ENCODE data around the gene SPARC. TPM values are rescaled to one million over a fixed set of nuclear protein-coding genes. Genes with fewer than 3 reads are reported as not detected.

The SPARC gene
- total RNA-seq, 1 experiment from 2014 or later: not detected

DNA sequence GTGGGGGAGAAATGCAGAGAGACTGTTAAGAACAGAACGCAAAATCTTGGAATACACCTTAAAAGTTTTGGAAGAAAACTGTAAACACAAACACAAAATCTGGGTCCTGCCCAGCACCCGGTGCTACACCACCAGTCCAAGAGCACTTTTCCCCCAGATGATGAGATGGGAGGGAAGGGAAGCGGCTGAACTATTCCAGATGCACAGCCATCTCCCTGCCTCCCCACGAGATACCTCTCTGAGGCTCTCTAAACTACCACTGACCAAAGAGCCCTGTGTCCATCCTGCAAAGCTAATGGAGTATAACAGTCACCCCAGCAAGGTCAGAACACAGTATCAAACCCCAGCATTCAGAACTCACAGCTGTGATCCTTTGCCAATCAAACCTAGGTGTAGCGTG is 8.0 kb downstream of the SPARC start:
- Mint-ChIP-seq H3K36me3 (ENCODE audit: insufficient read depth, unreplicated experiment) (no peaks in the 10 kb centered on the region), H3K4me1 (ENCODE audit: low read depth, unreplicated experiment) (peaks cover 16% of the 10 kb centered on the region), H3K9me3 (ENCODE audit: low read depth, unreplicated experiment) (no peaks in the 10 kb centered on the region), H3K4me3 (ENCODE audit: low read depth, unreplicated experiment) (no peak overlapping the region), H3K27ac (ENCODE audit: unreplicated experiment) (no peak overlapping the region), H3K27me3 (ENCODE audit: unreplicated experiment) (peaks cover 10% of the 10 kb centered on the region)
- no peak for DNase-seq
- BruUV-seq (replicated peaks): no TSS peak
- intact Hi-C loops (cut with micrococcal nuclease; ENCODE audit: unreplicated experiment): no loop called here
- CTCF ChIA-PET: interaction anchor here (1.5 kb wide), 1 partner anchor 20 kb away, joined by 4 read pairs; no protein-coding TSS in a partner anchor
- TF ChIP-seq, protein P1, sequence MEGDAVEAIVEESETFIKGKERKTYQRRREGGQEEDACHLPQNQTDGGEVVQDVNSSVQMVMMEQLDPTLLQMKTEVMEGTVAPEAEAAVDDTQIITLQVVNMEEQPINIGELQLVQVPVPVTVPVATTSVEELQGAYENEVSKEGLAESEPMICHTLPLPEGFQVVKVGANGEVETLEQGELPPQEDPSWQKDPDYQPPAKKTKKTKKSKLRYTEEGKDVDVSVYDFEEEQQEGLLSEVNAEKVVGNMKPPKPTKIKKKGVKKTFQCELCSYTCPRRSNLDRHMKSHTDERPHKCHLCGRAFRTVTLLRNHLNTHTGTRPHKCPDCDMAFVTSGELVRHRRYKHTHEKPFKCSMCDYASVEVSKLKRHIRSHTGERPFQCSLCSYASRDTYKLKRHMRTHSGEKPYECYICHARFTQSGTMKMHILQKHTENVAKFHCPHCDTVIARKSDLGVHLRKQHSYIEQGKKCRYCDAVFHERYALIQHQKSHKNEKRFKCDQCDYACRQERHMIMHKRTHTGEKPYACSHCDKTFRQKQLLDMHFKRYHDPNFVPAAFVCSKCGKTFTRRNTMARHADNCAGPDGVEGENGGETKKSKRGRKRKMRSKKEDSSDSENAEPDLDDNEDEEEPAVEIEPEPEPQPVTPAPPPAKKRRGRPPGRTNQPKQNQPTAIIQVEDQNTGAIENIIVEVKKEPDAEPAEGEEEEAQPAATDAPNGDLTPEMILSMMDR (IDR thresholded peaks at IDR 0.05; ENCODE audit: unreplicated experiment): no peak

DNA sequence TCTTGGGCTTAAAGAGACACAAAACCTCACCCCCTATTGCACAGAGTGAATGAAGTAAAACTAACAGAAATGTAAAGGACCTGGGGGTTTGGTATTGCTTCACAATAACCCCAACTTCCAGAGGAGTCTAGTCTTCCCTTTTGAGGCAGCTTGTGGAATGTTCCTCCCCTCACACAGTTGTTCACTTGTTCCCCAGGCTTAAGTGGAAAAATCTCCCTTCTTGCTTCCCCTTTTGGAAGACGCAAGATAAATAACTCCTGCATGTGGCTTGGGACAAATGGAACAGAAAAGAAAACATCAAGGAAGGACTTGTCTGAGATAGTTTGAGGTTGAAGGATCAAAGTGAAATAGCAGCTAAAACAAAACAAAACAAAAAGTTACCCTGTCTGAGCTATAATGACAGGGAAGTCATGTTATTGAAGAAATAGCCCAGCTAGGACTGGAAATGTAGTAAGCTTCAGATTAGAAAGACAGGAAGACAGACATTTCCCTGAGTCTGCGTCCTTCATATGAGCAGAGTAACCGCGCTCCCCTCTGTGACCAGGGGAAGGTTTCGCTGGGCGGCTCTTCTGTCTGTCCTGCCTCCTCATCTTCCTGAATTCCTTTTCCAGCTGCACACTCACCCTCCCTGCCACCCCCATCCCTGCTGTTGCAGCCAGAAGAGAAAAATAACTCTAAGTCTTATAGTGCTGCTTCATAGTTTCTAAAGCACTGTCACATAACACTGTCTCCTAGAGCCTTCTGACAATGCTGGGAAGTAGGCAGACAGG is 8.8 kb downstream of the SPARC start:
- H3K4me1 Mint-ChIP-seq (ENCODE audit: low read depth, unreplicated experiment): peaks cover 9% of the 10 kb centered on the region
- intact Hi-C loops (cut with micrococcal nuclease; ENCODE audit: unreplicated experiment): no loop called here
- DNase-seq: no peak
- CTCF ChIA-PET: interaction anchor here (1.5 kb wide), 1 partner anchor 19 kb away, joined by 4 read pairs; no protein-coding TSS in a partner anchor
- no peaks in the 10 kb centered on the region for H3K36me3 Mint-ChIP-seq (ENCODE audit: insufficient read depth, unreplicated experiment)
- H3K4me3 Mint-ChIP-seq (ENCODE audit: low read depth, unreplicated experiment): no peak overlapping the region
- H3K9me3 Mint-ChIP-seq (ENCODE audit: low read depth, unreplicated experiment): no peaks in the 10 kb centered on the region
- H3K27me3 Mint-ChIP-seq (ENCODE audit: unreplicated experiment): peaks cover 10% of the 10 kb centered on the region
- TF ChIP-seq, protein P1 (IDR thresholded peaks at IDR 0.05; ENCODE audit: unreplicated experiment): no peak
- no TSS peak for BruUV-seq (replicated peaks)
- no peak overlapping the region for H3K27ac Mint-ChIP-seq (ENCODE audit: unreplicated experiment)

DNA sequence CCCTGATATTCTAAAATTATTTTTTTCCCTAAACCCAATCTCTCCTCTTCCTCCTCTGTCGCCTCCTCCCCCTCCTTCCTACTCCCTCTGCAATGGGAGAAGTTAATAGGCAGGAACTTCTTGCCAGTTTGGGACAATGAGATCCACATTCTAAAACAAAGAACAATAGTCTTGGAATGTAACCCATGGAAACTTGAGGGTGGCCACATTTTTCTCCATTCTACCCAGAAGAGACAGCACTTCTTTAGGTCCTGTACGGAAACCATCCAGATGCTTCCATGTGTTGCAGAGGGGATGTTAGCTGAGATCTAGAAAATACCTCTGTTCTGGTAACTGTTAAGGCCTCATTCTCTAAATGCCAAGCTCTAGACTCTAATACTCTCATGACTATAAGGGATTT is 10.0 kb downstream of the SPARC start:
- Mint-ChIP-seq H3K9me3 (ENCODE audit: low read depth, unreplicated experiment) (no peaks in the 10 kb centered on the region), H3K27ac (ENCODE audit: unreplicated experiment) (no peak overlapping the region), H3K4me1 (ENCODE audit: low read depth, unreplicated experiment) (peaks cover 14% of the 10 kb centered on the region), H3K4me3 (ENCODE audit: low read depth, unreplicated experiment) (no peak overlapping the region), H3K36me3 (ENCODE audit: insufficient read depth, unreplicated experiment) (no peaks in the 10 kb centered on the region), H3K27me3 (ENCODE audit: unreplicated experiment) (peaks cover 10% of the 10 kb centered on the region)
- BruUV-seq (replicated peaks): no TSS peak
- intact Hi-C loops (cut with micrococcal nuclease; ENCODE audit: unreplicated experiment): no loop called here
- DNase-seq: no peak
- CTCF ChIA-PET: interaction anchor here (1.6 kb wide), 1 partner anchor 18 kb away, joined by 4 read pairs; no protein-coding TSS in a partner anchor
- TF ChIP-seq, protein P1 (IDR thresholded peaks at IDR 0.05; ENCODE audit: unreplicated experiment): no peak

DNA sequence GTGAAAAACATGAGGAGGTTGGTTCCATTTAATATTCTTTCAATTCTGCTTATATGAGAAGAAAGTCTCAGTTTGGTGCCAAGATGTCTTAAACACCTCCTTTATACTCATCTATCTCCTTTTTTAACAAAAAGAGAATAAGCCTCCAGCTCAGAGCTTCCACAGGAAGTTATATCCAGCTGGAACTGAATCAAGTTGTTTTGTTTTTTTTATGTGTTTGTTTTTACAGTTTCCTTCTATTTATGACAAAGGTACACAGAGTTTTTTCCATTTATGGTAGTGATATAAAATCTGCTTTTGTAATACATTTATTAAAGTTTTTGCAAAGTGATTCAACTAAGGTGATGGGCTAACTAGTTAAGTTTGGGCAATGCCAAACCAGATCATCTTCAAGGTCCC is 10.4 kb downstream of the SPARC start:
- H3K4me3 Mint-ChIP-seq (ENCODE audit: low read depth, unreplicated experiment): no peak overlapping the region

More for the DNA sequence above, 10.4 kb downstream of the SPARC start:
- BruUV-seq (replicated peaks): no TSS peak
- peaks cover 10% of the 10 kb centered on the region for H3K27me3 Mint-ChIP-seq (ENCODE audit: unreplicated experiment)
- no peak overlapping the region for H3K27ac Mint-ChIP-seq (ENCODE audit: unreplicated experiment)
- H3K9me3 Mint-ChIP-seq (ENCODE audit: low read depth, unreplicated experiment): no peaks in the 10 kb centered on the region
- no peaks in the 10 kb centered on the region for H3K36me3 Mint-ChIP-seq (ENCODE audit: insufficient read depth, unreplicated experiment)
- DNase-seq: no peak
- H3K4me1 Mint-ChIP-seq (ENCODE audit: low read depth, unreplicated experiment): peaks cover 17% of the 10 kb centered on the region
- TF ChIP-seq, protein P1 (IDR thresholded peaks at IDR 0.05; ENCODE audit: unreplicated experiment): no peak
- CTCF ChIA-PET: interaction anchor here (1.6 kb wide), 1 partner anchor 18 kb away, joined by 4 read pairs; no protein-coding TSS in a partner anchor
- intact Hi-C loops (cut with micrococcal nuclease; ENCODE audit: unreplicated experiment): no loop called here
